Testis (tissue), 3 donors: ENCODE data around the gene PUS7L. TPM values are rescaled to one million over a fixed set of nuclear protein-coding genes. Genes with fewer than 3 reads are reported as not detected.
A peak's percentile ranks its signal among the peaks of the same experiment; 100 is the strongest.
"Not testable (repeated sequence)": the region's sequence is repeated elsewhere in the genome, so short reads cannot be mapped to it uniquely, and the experiment has no call there.

Experiments
- DNase-seq: peaks from one replicate; pipeline ENCODE4 v3.0.0-alpha.2; 2019
- H3K27ac ChIP-seq, 2 donors: fragments of 200-600 bp; sonication (generic); one replicate each; pipeline ENCODE4 v1.5.1; 2019
- H3K27me3 ChIP-seq: fragments of 200-600 bp; sonication (generic); one replicate; pipeline ENCODE4 v1.5.1; 2019
- H3K36me3 ChIP-seq: fragments of 200-600 bp; sonication (generic); one replicate; pipeline ENCODE4 v1.5.1; 2017; ENCODE audit warnings: low read depth; ENCODE audit errors: missing control alignments
- H3K4me1 ChIP-seq: fragments of 200-600 bp; sonication (generic); one replicate; pipeline ENCODE4 v1.5.1; 2019
- H3K4me3 ChIP-seq, 2 donors: fragments of 200-600 bp; sonication (generic); one replicate each; pipeline ENCODE4 v1.5.1; 2017 to 2019
- H3K9me3 ChIP-seq: fragments of 200-600 bp; sonication (generic); one replicate; pipeline ENCODE4 v1.5.1; 2017
- CTCF ChIP-seq, 3 experiments: fragments of 450-650 bp in 2 of 3; fragments of 200-600 bp in 1 of 3; sonication (generic) in 1 of 3; IDR thresholded peaks; one replicate each; pipeline ENCODE4 v1.5.1; 2016 to 2019; ENCODE audit warnings: antibody characterized with exemption in 3 of 3, mild to moderate bottlenecking in 2 of 3, moderate library complexity in 1 of 3
- POLR2A ChIP-seq: fragments of 450-650 bp; IDR thresholded peaks from one replicate; pipeline ENCODE4 v1.6.1; 2017; ENCODE audit warnings: antibody characterized with exemption, mild to moderate bottlenecking, moderate library complexity
- WGBS, 2 donors: methylation state at CpG; one replicate each; pipeline ENCODE4 v1.1.5; 2018; 5-methylcytosine and 5-hydroxymethylcytosine counted together
- intact Hi-C: fragments of 100-400 bp; cut with DNase I; formaldehyde crosslinking; loops from one replicate; pipeline ENCODE4 v1.15.1; 2023; ENCODE audit warnings: low total_unique reads
- polyA plus RNA-seq: library from polyadenylated mRNA; stranded (reverse); fragments of 350-450 nt; fragmentation: Illumina TruSeq; extraction: RNeasy Lipid Tissue Mini Kit (QIAGEN cat#74804); gene quantifications from one replicate; pipeline ENCODE4 v1.2.3, GENCODE V29; 2014; ENCODE audit warnings: low read depth, low replicate concordance; ENCODE audit not compliant: insufficient read depth
- total RNA-seq, 2 donors: library from RNA; depleted of rRNA; stranded (reverse); fragments of >200 nt; gene quantifications; one replicate each; pipeline ENCODE4 v1.2.3, GENCODE V29; 2016

The PUS7L gene
- total and polyA plus RNA-seq, 3 donors from 2014 or later, result 3.0 to 11.0 (median 9.7) TPM

- H3K36me3 ChIP-seq, result no peaks in the 10 kb centered on the region
- no peak overlapping the region for H3K27ac ChIP-seq
- H3K4me1 ChIP-seq, result peaks cover 4% of the 10 kb centered on the region
- DNase-seq, result no peak
- intact Hi-C loops, result no loop called here
- TF ChIP-seq CTCF (IDR thresholded peaks at IDR 0.05) (no peak), POLR2A (no peak)
- no peak overlapping the region for H3K4me3 ChIP-seq
- H3K27me3 ChIP-seq, result no peaks in the 10 kb centered on the region
- no peaks in the 10 kb centered on the region for H3K9me3 ChIP-seq
Observed at GRCh38 chr12:43762596-43762995, 4.0 kb upstream of the PUS7L start.

GRCh38 chr12:43761500-43761899 is 2.9 kb upstream of the PUS7L start:
- Histone ChIP-seq H3K4me3 (no peak overlapping the region), H3K4me1 (peaks cover 5% of the 10 kb centered on the region), H3K27ac (no peak overlapping the region), H3K36me3 (no peaks in the 10 kb centered on the region), H3K9me3 (no peaks in the 10 kb centered on the region), H3K27me3 (no peaks in the 10 kb centered on the region)
- intact Hi-C loops, result no loop called here
- no peak for TF ChIP-seq POLR2A
- TF ChIP-seq CTCF (IDR thresholded peaks at IDR 0.05), result no peak
- no peak for DNase-seq

- Histone ChIP-seq H3K4me3 (peak overlapping the region in 1 of 2 donors; percentile 76), H3K4me1 (peaks cover 5% of the 10 kb centered on the region)
- 62 to 69% methylated on average over 2 of the region's 2 CpGs for WGBS, 2 donors
Observed at GRCh38 chr12:43760396-43760795, 1.8 kb upstream of the PUS7L start.

GRCh38 chr12:43758247-43758727 is 303 bp downstream of the PUS7L start:
- H3K9me3 ChIP-seq, result no peaks in the 10 kb centered on the region
- intact Hi-C loops, result no loop called here
- peak; percentile 63 for DNase-seq
- no peak for TF ChIP-seq POLR2A
- no peak for TF ChIP-seq CTCF (IDR thresholded peaks at IDR 0.05)
- H3K4me1 ChIP-seq, result peaks cover 5% of the 10 kb centered on the region
- 0 to 1% methylated on average over 17 of the region's 18 CpGs for WGBS, 2 donors
- no peaks in the 10 kb centered on the region for H3K27me3 ChIP-seq
- peak overlapping the region; percentile 39 to 87 for H3K27ac ChIP-seq
- H3K36me3 ChIP-seq, result no peaks in the 10 kb centered on the region
- H3K4me3 ChIP-seq, result peak overlapping the region; percentile 76 to 83

More at GRCh38 chr12:43760396-43760795, 1.8 kb upstream of the PUS7L start:
- no peak for DNase-seq
- no peaks in the 10 kb centered on the region for H3K36me3 ChIP-seq
- H3K27me3 ChIP-seq, result no peaks in the 10 kb centered on the region
- no peak overlapping the region for H3K27ac ChIP-seq
- no peaks in the 10 kb centered on the region for H3K9me3 ChIP-seq
- intact Hi-C loops, result no loop called here
- TF ChIP-seq POLR2A, result no peak
- no peak for TF ChIP-seq CTCF (IDR thresholded peaks at IDR 0.05)

- no peaks in the 10 kb centered on the region for H3K9me3 ChIP-seq
- no peak for TF ChIP-seq CTCF (IDR thresholded peaks at IDR 0.05)
- no peak for TF ChIP-seq POLR2A
- 91 to 95% methylated on average over 3 of the region's 3 CpGs for WGBS, 2 donors
Observed at GRCh38 chr12:43754015-43754414, 4.6 kb downstream of the PUS7L start.

GRCh38 chr12:43751360-43751759 is 7.2 kb downstream of the PUS7L start:
- H3K27me3 ChIP-seq, H3K27ac ChIP-seq, H3K4me1 ChIP-seq, H3K4me3 ChIP-seq, DNase-seq, H3K36me3 ChIP-seq, H3K9me3 ChIP-seq, intact Hi-C loops: not testable (repeated sequence)
- WGBS, 2 donors, result 96 to 98% methylated on average over 3 to 6 of the region's 6 CpGs

More at GRCh38 chr12:43754015-43754414, 4.6 kb downstream of the PUS7L start:
- intact Hi-C loops, result no loop called here
- H3K27me3 ChIP-seq, result no peaks in the 10 kb centered on the region
- no peak overlapping the region for H3K4me3 ChIP-seq
- no peak overlapping the region for H3K27ac ChIP-seq
- peaks cover 5% of the 10 kb centered on the region for H3K4me1 ChIP-seq
- no peak for DNase-seq
- no peaks in the 10 kb centered on the region for H3K36me3 ChIP-seq
